Liver (tissue), 9 donors: ENCODE results near the gene ST7. TPM values are rescaled to one million over a fixed set of nuclear protein-coding genes. Genes with fewer than 3 reads are reported as not detected.

Experiments used
- DNase-seq: peaks from one replicate; pipeline ENCODE4 v3.0.0-alpha.2; 2017; ENCODE audit warnings: low spot score
- H3K27ac ChIP-seq, 2 donors: one replicate each; pipeline ENCODE4 v1.7.0; 2013; ENCODE audit warnings: inconsistent platforms in 2 of 2, low read length in 2 of 2, control low read depth in 1 of 2, low read depth in 1 of 2, mild to moderate bottlenecking in 1 of 2
- H3K27me3 ChIP-seq, 4 donors: one replicate each; pipeline versions ENCODE4 v1.6.1 to v1.7.0; 2013; ENCODE audit warnings: low read length in 3 of 4, inconsistent platforms in 1 of 4, mild to moderate bottlenecking in 1 of 4, moderate library complexity in 1 of 4; ENCODE audit not compliant: control insufficient read depth in 4 of 4, insufficient read depth in 4 of 4
- H3K36me3 ChIP-seq, 4 donors: one replicate each; pipeline versions ENCODE4 v1.6.1 to v1.7.0; 2013; ENCODE audit warnings: low read length in 3 of 4, mild to moderate bottlenecking in 3 of 4, low read depth in 1 of 4, moderate library complexity in 1 of 4; ENCODE audit not compliant: control insufficient read depth in 4 of 4, insufficient read depth in 3 of 4
- H3K4me1 ChIP-seq, 4 donors: one replicate each; pipeline versions ENCODE4 v1.6.1 to v1.7.0; 2013; ENCODE audit warnings: low read length in 3 of 4, mild to moderate bottlenecking in 3 of 4, moderate library complexity in 1 of 4; ENCODE audit not compliant: control insufficient read depth in 4 of 4, insufficient read depth in 4 of 4
- H3K4me3 ChIP-seq, 3 donors: one replicate each; pipeline versions ENCODE4 v1.6.1 to v1.7.0; 2013; ENCODE audit warnings: low read length in 3 of 3, control low read depth in 1 of 3, low read depth in 1 of 3, mild to moderate bottlenecking in 1 of 3
- H3K9ac ChIP-seq, 2 donors: one replicate each; pipeline ENCODE4 v1.7.0; 2013; ENCODE audit warnings: low read length in 2 of 2, mild to moderate bottlenecking in 2 of 2, moderate library complexity in 2 of 2, control low read depth in 1 of 2, low read depth in 1 of 2
- H3K9me3 ChIP-seq, 4 donors: one replicate each; pipeline versions ENCODE4 v1.6.1 to v1.7.0; 2013; ENCODE audit warnings: low read length in 3 of 4; ENCODE audit not compliant: control insufficient read depth in 4 of 4
- EGR1 ChIP-seq, 2 donors: IDR thresholded peaks; 2 replicates each; pipeline ENCODE4 v1.6.1; 2016 to 2018; ENCODE audit warnings: antibody characterized with exemption in 2 of 2, low read depth in 2 of 2
- FOXA1 ChIP-seq: IDR thresholded peaks from 2 replicates; pipeline ENCODE4 v1.6.1; 2016; ENCODE audit warnings: antibody characterized with exemption
- FOXA2 ChIP-seq: IDR thresholded peaks from 2 replicates; pipeline ENCODE4 v1.6.1; 2016; ENCODE audit warnings: antibody characterized with exemption
- GABPA ChIP-seq, 2 donors: IDR thresholded peaks in 1 of 2; conservative IDR thresholded peaks in 1 of 2; 2 replicates each; pipeline ENCODE4 v1.6.1; 2016; ENCODE audit warnings: antibody characterized with exemption in 2 of 2, mild to moderate bottlenecking in 1 of 2, moderate library complexity in 1 of 2
- HNF4A ChIP-seq, 2 donors: conservative IDR thresholded peaks; 2 replicates each; pipeline ENCODE4 v1.6.1; 2016; ENCODE audit warnings: antibody characterized with exemption in 2 of 2, mild to moderate bottlenecking in 2 of 2
- HNF4G ChIP-seq: IDR thresholded peaks from 2 replicates; pipeline ENCODE4 v1.6.1; 2016; ENCODE audit warnings: antibody characterized with exemption
- JUND ChIP-seq, 2 donors: IDR thresholded peaks; 2 replicates each; pipeline ENCODE4 v1.6.1; 2016; ENCODE audit warnings: antibody characterized with exemption in 2 of 2
- NR2F2 ChIP-seq: IDR thresholded peaks from 2 replicates; pipeline ENCODE4 v1.6.1; 2016; ENCODE audit warnings: antibody characterized with exemption
- RAD21 ChIP-seq, 2 donors: IDR thresholded peaks; 2 replicates each; pipeline ENCODE4 v1.6.1; 2016; ENCODE audit warnings: antibody characterized with exemption in 2 of 2, mild to moderate bottlenecking in 2 of 2
- RXRA ChIP-seq, 2 donors: IDR thresholded peaks; 2 replicates each; pipeline ENCODE4 v1.6.1; 2017 to 2018; ENCODE audit warnings: antibody characterized with exemption in 2 of 2, mild to moderate bottlenecking in 1 of 2
- SP1 ChIP-seq: IDR thresholded peaks from 2 replicates; pipeline ENCODE4 v1.6.1; 2018; ENCODE audit warnings: antibody characterized with exemption, mild to moderate bottlenecking
- TAF1 ChIP-seq: conservative IDR thresholded peaks from 2 replicates; pipeline ENCODE4 v1.6.1; 2016; ENCODE audit warnings: antibody characterized with exemption, mild to moderate bottlenecking
- YY1 ChIP-seq: IDR thresholded peaks from 2 replicates; pipeline ENCODE4 v1.6.1; 2016; ENCODE audit warnings: antibody characterized with exemption, mild to moderate bottlenecking
- WGBS: extraction: QIAGEN DNeasy Blood & Tissue Kit; methylation state at CpG from one replicate; pipeline ENCODE4 v1.1.7; 2013; 5-methylcytosine and 5-hydroxymethylcytosine counted together
- polyA plus RNA-seq, 2 donors: library from polyadenylated mRNA; stranded (reverse) in 1 of 2; unstranded in 1 of 2; fragments of 200-250 nt in 1 of 2; fragments of >200 nt in 1 of 2; fragmentation: Nextera tagmentation in 1 of 2; extraction: Ambion mirVana in 1 of 2; gene quantifications; one replicate each; pipeline versions ENCODE4 v1.2.1 to v1.2.3, GENCODE V29; 2013 to 2015
- total RNA-seq, 2 donors: library from RNA; depleted of rRNA; stranded (reverse); fragments of >200 nt; gene quantifications; one replicate each; pipeline ENCODE4 v1.2.3, GENCODE V29; 2014
- TF ChIP-seq, protein P1 (sequence below): IDR thresholded peaks from 2 replicates; pipeline ENCODE4 v1.6.1; 2016; ENCODE audit warnings: antibody characterized with exemption, mild to moderate bottlenecking
- TF ChIP-seq, protein P2 (sequence below): IDR thresholded peaks from 2 replicates; pipeline ENCODE4 v1.6.1; 2016; ENCODE audit warnings: antibody characterized with exemption
- TF ChIP-seq, protein P3 (sequence below): fragments of 150-350 bp; IDR thresholded peaks from 2 replicates; pipeline ENCODE4 v1.5.1; 2017; ENCODE audit warnings: improper control_type of control experiment, low read depth, low read length; ENCODE audit not compliant: missing input control
- TF ChIP-seq, protein P4 (sequence below): IDR thresholded peaks from 2 replicates; pipeline ENCODE4 v1.6.1; 2016; ENCODE audit warnings: antibody characterized with exemption
- donor health status: healthy.
- donor health status: healthy.
- donor health status: healthy.
- donor health status: healthy.
- donor health status: healthy.

ST7 gene
- total and polyA plus RNA-seq, 4 donors = 13.5 to 30.7 (median 22.6) TPM

DNA sequence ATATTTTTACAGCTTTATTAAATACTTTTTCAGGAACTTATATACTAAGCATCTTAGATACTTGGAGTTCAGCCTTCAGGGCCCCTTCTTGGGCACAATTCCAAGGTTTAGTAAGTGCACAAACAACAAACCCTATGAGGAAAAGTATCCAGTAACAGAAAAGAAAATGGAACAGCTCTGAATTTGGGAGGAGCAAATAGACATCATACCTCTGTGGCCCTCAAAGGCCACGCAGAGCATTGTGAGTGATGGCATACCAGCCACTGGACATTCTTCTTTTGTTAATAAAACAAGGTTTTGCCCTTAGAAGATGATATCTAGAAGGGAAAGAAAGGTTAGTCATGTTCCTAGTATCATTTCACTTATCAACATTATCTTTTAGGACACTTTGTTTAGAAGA, 46.0 kb downstream of the ST7 start (continued):
- TF ChIP-seq EGR1 (IDR thresholded peaks at IDR 0.05; ENCODE audit: low read depth in 2 of 2) (no peak), HNF4G (no peak), RXRA (IDR thresholded peaks at IDR 0.05) (no peak), NR2F2 (no peak)

DNA sequence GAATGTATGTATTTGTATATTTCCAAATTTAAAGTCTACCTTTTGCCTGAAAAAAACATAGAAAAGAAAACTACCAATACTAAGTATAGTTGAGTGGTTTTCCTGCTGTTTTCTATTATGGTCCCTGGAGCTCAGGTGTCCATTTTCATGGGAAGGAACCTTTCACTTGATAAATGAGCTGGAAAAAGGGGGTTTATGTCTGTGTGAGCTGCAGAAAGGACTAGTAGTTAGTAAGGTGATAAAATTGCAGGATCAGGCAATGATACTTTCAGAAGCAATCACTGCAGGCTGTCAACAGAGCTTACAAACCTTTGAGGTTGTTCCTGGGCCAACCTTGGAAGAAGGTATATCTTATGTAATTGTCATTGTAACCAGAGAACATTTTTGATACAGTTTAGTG, 48.0 kb downstream of the ST7 start:
- H3K4me1 ChIP-seq = peaks cover 0 to 2% (median 0%) of the 10 kb centered on the region in 4 donors
- no peak overlapping the region for H3K9ac ChIP-seq
- TF ChIP-seq JUND (IDR thresholded peaks at IDR 0.05) = no peak
- TF ChIP-seq, protein P1, sequence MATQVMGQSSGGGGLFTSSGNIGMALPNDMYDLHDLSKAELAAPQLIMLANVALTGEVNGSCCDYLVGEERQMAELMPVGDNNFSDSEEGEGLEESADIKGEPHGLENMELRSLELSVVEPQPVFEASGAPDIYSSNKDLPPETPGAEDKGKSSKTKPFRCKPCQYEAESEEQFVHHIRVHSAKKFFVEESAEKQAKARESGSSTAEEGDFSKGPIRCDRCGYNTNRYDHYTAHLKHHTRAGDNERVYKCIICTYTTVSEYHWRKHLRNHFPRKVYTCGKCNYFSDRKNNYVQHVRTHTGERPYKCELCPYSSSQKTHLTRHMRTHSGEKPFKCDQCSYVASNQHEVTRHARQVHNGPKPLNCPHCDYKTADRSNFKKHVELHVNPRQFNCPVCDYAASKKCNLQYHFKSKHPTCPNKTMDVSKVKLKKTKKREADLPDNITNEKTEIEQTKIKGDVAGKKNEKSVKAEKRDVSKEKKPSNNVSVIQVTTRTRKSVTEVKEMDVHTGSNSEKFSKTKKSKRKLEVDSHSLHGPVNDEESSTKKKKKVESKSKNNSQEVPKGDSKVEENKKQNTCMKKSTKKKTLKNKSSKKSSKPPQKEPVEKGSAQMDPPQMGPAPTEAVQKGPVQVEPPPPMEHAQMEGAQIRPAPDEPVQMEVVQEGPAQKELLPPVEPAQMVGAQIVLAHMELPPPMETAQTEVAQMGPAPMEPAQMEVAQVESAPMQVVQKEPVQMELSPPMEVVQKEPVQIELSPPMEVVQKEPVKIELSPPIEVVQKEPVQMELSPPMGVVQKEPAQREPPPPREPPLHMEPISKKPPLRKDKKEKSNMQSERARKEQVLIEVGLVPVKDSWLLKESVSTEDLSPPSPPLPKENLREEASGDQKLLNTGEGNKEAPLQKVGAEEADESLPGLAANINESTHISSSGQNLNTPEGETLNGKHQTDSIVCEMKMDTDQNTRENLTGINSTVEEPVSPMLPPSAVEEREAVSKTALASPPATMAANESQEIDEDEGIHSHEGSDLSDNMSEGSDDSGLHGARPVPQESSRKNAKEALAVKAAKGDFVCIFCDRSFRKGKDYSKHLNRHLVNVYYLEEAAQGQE = no peak
- no peak for TF ChIP-seq RXRA (IDR thresholded peaks at IDR 0.05)
- no peak for TF ChIP-seq YY1
- no peak for TF ChIP-seq GABPA (IDR thresholded peaks at IDR 0.05 in 1 of 2, conservative IDR thresholded peaks at IDR 0.05 in 1 of 2)
- no peak for TF ChIP-seq NR2F2
- TF ChIP-seq, protein P2, sequence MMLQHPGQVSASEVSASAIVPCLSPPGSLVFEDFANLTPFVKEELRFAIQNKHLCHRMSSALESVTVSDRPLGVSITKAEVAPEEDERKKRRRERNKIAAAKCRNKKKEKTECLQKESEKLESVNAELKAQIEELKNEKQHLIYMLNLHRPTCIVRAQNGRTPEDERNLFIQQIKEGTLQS = no peak
- TF ChIP-seq TAF1 = no peak
- no peak for TF ChIP-seq EGR1 (IDR thresholded peaks at IDR 0.05; ENCODE audit: low read depth in 2 of 2)
- no peak for TF ChIP-seq HNF4A (conservative IDR thresholded peaks at IDR 0.05)
- no peak for TF ChIP-seq FOXA1
- TF ChIP-seq, protein P3, sequence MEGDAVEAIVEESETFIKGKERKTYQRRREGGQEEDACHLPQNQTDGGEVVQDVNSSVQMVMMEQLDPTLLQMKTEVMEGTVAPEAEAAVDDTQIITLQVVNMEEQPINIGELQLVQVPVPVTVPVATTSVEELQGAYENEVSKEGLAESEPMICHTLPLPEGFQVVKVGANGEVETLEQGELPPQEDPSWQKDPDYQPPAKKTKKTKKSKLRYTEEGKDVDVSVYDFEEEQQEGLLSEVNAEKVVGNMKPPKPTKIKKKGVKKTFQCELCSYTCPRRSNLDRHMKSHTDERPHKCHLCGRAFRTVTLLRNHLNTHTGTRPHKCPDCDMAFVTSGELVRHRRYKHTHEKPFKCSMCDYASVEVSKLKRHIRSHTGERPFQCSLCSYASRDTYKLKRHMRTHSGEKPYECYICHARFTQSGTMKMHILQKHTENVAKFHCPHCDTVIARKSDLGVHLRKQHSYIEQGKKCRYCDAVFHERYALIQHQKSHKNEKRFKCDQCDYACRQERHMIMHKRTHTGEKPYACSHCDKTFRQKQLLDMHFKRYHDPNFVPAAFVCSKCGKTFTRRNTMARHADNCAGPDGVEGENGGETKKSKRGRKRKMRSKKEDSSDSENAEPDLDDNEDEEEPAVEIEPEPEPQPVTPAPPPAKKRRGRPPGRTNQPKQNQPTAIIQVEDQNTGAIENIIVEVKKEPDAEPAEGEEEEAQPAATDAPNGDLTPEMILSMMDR = no peak
- TF ChIP-seq RAD21 (IDR thresholded peaks at IDR 0.05) = no peak
- TF ChIP-seq SP1 = no peak
- no peaks in the 10 kb centered on the region for H3K27me3 ChIP-seq
- no peak for DNase-seq
- H3K4me3 ChIP-seq = no peak overlapping the region
- no peaks in the 10 kb centered on the region for H3K36me3 ChIP-seq
- no peaks in the 10 kb centered on the region for H3K9me3 ChIP-seq
- no peak overlapping the region for H3K27ac ChIP-seq

DNA sequence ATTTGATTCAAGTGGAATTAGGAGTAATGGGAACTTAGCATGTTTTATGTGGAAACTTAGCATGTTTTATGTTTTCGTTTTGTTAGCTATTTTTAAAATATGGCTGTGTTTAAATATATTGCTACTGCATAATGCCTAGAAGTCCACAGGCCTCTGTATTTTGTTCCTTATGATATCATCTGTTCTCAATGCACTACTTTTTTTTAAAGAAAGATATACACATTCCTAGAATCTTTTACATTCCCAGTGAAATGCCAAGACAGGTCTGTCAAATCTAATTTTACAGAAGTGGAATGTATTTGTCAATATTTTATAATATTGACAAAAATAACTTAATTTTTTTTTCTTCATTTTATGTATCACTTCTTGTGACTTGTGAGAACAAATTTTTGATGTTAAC, 51.6 kb downstream of the ST7 start:
- Histone ChIP-seq H3K27ac (no peak overlapping the region), H3K4me1 (peaks cover 0 to 3% (median under 1%) of the 10 kb centered on the region in 4 donors), H3K9me3 (no peaks in the 10 kb centered on the region), H3K9ac (no peak overlapping the region), H3K27me3 (no peaks in the 10 kb centered on the region), H3K4me3 (no peak overlapping the region), H3K36me3 (no peaks in the 10 kb centered on the region)
- 98% methylated on average over 1 of the region's 1 CpG for WGBS
- DNase-seq = no peak
- no peak for TF ChIP-seq GABPA (IDR thresholded peaks at IDR 0.05 in 1 of 2, conservative IDR thresholded peaks at IDR 0.05 in 1 of 2)
- TF ChIP-seq, protein P4, sequence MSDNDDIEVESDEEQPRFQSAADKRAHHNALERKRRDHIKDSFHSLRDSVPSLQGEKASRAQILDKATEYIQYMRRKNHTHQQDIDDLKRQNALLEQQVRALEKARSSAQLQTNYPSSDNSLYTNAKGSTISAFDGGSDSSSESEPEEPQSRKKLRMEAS = no peak
- no peak for TF ChIP-seq SP1
- TF ChIP-seq RAD21 (IDR thresholded peaks at IDR 0.05) = no peak
- TF ChIP-seq, protein P3 = no peak
- no peak for TF ChIP-seq FOXA2
- TF ChIP-seq, protein P1 = no peak
- no peak for TF ChIP-seq FOXA1
- no peak for TF ChIP-seq HNF4A (conservative IDR thresholded peaks at IDR 0.05)
- no peak for TF ChIP-seq EGR1 (IDR thresholded peaks at IDR 0.05; ENCODE audit: low read depth in 2 of 2)
- no peak for TF ChIP-seq TAF1
- TF ChIP-seq JUND (IDR thresholded peaks at IDR 0.05) = no peak
- TF ChIP-seq, protein P2 = no peak
